NCI-H748 (cell line): Measurements from ENCODE around the gene CADM4.
"Not testable (repeated sequence)": the region's sequence is repeated elsewhere in the genome, so short reads cannot be mapped to it uniquely, and the experiment has no call there.

Source experiments
- DNase-seq: peaks from one replicate; lab custom pipeline; 2025; ENCODE audit not compliant: unreplicated experiment; lab: John Stamatoyannopoulos, UW

Gene CADM4, protein sequence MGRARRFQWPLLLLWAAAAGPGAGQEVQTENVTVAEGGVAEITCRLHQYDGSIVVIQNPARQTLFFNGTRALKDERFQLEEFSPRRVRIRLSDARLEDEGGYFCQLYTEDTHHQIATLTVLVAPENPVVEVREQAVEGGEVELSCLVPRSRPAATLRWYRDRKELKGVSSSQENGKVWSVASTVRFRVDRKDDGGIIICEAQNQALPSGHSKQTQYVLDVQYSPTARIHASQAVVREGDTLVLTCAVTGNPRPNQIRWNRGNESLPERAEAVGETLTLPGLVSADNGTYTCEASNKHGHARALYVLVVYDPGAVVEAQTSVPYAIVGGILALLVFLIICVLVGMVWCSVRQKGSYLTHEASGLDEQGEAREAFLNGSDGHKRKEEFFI

DNA sequence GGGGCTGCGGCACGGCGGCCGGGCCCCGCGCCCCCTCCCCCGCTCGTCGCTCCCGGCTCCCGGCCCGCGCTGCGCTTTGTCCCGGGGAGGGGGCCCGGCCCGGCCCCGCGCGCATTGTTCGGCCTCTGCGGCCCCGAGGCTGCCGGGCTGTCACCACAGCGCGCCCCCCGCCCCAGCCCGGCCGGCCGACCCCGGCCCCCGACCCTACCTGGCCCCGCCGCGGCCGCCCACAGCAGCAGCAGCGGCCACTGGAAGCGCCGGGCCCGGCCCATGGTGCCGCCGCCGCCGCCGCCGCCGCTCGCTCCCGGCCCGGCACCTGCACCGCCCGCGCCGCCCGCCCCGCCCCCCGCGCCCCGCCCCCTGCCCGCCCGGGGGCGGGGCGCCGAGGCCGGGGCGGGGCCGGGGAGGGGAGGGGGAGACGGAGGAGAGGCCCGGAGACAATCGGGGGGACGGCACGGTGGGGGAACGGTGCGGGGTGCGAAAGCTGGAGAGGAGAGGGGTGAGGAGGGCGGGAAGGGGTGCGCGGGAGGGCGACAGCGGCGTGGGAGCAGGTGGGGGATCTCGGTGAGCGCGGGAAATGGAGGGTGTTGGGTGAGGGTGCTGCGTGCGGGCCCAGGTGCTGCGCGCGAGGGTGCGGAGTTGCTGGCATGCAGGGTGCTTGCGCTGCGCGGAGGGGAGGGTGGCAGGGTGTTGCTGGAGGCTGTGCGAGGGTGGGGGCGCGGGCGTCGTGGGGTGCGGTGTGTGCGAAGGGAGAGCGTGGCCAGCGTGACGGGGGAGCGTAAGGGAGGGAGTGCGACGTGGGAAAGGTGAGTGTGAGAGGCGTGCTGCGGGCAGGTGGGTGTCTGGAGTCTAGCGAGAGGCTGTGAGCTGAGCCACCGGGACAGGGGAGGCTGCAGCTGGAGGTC, at the start of gene CADM4:
TSS of gene CADM4 (minus strand) at position 332 of the 905 bp plus-strand sequence. CDS start at position 272, 60 bp downstream.
- peak; percentile 62 for DNase-seq

DNA sequence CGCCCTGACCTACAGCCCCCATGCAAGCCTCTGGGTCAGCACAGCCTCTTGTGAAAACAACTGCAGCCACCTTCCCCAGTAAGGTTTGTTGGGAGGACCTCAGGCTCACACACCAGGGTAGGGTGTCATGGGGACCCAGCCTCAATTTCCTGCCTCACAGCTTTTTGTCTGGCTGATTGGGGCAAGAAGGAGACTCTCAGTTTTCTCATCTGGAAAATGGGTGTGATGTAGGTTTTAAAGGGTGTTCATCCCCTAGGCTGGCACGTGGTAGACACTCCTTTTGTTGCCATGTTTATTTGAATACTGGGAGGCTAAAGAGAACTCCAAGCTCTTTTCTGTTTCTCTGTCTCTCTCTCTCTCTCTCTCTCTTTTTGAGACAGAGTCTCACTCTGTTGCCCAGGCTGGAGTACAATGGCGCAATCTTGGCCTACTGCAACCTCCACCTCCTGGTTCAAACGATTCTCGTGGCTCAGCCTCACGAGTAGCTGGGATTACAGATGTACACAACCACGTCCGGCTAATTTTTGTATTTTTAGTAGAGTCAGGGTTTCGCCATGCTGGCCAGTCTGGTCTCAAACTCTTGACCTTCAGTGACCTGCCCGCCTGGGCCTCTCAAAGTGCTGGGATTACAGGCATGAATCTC, 48.5 kb upstream of the CADM4 start:
- no peak for DNase-seq

GRCh38 chr19:43687660-43687997, 48.0 kb upstream of the CADM4 start:
- DNase-seq: no peak

DNA sequence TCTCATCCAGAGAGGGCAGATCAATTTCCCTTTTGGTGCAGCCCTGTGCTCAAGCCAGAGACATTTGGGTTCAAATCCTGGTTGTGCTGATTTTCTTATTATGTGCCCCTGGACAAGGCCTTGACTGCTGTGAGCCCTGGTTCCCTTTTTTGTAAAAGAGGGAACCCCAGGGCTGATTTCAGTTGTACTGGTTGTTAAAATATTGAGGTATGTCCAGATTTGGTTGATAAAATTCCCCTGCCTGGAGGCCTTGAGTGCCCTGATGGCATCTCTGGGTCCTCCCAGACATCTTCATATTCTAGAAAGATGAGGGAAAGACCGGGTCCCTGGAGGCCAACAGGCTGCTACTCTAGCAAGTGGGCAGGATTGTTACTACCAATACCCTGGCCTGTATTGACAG, 44.7 kb upstream of the CADM4 start:
- no peak for DNase-seq

- no peak for DNase-seq
Measured at GRCh38 chr19:43683905-43684304, 44.3 kb upstream of the CADM4 start.

DNA sequence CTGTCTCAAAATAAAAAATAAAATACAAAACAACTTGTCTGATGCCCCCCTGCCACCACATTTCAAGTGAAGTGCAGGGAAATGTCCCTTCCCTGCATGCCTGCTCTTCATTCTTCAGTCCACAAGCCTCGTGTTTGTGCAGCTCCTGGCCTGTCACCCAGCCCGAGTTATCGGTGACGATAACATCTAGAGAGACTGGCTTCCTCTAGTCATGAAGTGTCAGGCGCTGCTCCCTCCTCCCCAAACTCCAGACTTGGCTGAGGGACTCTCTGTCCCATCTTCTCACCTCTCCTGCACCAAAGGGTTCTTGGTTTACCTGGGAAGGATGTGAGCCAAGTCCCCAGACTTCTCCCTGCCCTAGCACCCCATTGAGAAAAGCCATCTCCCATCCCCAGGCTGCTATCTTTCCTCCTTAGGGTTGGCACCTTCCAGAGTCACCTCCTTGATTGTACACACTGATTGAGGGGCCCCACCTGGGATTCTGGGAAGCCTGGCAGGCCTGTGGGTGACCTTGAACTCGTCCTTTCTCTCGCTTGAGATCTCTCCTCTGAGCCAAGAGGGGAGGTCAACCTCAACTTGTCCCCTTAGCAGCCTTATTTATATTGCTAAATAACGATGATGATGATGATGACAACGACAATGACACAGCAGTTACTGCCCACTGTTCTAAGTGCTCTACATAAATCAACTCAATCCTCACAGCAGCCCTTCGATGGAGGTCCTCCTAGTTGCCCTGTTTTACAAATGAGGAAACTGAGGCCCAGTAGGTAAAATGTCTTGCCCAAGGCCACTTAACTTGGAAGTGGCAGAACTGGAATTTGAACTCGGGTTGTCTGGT, 43.4 kb upstream of the CADM4 start:
- DNase-seq: no peak

DNA sequence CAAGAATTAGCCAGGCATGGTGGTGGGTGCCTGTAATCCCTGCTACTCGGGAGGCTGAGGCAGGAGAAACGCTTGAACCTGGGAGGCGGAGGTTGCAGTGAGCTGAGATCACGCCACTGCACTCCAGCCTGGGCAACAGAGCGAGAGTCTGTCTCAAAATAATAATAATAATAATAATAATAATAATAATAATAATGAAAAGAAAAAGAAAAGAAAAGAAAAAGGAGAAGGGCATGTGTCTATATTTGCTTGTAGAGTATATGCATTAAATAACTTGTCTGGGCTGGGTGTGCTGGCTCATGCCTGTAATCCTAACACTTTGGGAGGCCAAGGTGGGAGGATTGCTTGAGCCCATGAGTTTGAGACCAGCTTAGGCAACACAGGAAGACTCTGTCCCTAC, 42.6 kb upstream of the CADM4 start:
- DNase-seq: not testable (repeated sequence)

DNA sequence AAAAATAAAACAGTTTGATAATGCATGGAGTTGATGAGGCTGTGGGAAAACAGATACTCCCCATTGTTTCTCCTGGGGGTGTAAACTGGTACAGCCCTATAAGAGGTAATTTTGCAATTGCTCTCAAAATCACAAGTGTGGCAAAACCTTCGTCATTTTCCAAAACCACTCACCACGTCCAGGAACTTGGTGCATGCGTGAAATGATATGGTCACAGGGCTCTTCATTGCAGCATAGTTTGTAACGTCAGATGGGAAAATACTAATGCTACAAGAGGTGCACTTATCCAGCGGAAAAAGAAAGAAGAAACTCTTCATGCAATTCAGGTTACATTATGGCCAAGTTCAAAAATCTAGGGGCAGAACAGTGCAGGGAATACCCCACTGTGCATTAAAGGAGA, 42.2 kb upstream of the CADM4 start:
- DNase-seq: no peak

- DNase-seq: no peak
Measured at GRCh38 chr19:43678512-43679261, 39.0 kb upstream of the CADM4 start.

GRCh38 chr19:43675906-43676305, 36.3 kb upstream of the CADM4 start:
- DNase-seq: no peak

DNA sequence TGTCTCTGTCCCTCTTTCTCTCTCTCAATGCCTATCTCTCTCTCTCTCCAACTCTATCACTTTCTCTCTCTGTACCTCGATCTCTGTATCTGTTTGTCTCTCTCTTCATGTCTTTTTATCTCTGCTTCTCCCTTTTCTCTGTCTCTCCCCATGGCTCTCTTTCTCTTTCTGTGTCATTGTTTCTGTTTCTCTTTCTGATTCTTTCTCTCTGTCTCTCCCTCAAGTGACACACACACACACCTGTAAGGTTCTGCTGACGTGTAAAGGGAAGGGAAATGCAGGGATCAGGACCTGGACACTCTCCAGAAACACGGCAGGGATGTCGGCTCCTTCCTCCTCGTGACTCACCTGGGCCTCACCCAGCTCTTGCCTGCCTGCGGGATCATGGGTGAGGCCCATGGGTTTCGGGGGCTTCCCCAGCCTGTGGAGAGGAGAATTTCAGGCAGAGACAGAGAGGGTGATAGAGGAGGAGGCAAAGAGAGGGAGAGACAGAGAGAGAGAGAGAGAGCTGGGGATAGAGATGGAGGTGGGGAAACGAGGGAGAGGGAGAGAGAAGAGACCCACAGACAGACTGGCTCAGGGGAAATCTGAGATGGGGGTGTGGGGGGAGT, 35.7 kb upstream of the CADM4 start:
- DNase-seq: no peak

- no peak for DNase-seq
Measured at GRCh38 chr19:43674596-43674995, 34.9 kb upstream of the CADM4 start.

DNA sequence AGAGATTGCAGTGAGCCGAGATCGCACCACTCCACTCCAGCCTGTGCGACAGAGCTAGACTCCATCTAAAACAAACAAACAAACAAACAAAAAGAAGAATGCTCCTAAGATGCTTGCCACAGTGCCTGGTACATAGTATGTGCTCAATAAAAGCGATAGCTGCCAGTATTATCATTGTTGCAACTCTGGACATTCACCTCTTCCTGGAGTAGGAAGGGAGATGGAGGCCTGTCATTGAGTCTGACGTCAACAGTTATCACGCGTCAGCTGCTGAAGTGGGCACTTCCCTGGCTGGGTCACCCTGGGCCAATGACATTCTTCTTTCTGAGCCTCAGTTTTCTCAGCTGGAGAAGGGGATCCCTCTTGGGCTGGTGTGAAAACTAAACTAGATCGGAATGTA, 34.5 kb upstream of the CADM4 start:
- DNase-seq: no peak

DNA sequence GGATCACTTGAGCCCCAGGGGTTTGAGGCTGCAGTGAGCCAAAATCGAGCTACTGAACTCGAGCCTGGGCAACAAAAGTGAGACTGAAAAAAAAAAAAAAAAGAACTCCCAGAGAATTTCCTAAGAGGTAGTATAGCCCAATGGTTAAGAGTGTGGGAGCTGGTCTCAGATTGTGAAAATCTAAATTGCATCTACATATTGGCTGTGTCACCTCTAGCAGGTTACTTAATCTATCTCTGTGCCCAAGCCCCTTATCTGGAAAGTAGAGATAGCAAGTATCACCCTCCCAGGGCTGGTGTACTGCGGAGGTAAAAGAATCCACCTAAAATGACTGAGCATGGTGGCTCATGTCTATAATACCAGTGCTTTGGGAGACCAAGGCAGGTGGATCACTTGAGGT, 34.0 kb upstream of the CADM4 start:
- DNase-seq: no peak

DNA sequence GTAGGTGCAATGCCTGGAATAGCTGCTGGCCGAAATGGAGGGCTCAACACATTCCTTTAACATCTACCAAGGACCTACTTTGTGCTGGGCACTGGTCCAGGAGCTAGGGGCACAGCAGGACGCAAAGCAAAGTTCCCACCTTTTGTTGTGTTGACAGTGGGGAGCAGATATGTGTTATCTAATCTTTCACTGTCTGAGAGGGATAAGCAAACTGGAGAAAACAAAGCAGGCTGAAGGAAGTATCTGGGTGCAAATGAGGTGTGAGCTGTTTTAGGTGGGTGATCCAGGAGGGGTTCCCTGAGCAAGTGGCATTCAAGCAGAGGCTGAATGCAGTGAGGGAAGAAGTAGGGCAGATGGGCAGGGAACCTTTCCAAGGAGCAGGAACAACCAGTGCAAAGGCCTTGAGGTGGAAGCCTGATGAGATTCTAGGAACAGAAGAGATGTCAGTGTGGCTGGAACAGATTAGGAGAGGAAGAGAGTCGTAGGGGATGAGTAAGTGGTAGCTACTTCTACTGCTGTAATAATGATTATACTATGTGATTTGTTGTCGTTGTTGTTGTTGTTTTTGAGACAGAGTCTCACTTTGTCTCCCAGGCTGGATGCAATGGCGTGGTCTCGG, 32.5 kb upstream of the CADM4 start:
- no peak for DNase-seq

GRCh38 chr19:43668406-43669109, 28.9 kb upstream of the CADM4 start:
- DNase-seq: peak; percentile 100

DNA sequence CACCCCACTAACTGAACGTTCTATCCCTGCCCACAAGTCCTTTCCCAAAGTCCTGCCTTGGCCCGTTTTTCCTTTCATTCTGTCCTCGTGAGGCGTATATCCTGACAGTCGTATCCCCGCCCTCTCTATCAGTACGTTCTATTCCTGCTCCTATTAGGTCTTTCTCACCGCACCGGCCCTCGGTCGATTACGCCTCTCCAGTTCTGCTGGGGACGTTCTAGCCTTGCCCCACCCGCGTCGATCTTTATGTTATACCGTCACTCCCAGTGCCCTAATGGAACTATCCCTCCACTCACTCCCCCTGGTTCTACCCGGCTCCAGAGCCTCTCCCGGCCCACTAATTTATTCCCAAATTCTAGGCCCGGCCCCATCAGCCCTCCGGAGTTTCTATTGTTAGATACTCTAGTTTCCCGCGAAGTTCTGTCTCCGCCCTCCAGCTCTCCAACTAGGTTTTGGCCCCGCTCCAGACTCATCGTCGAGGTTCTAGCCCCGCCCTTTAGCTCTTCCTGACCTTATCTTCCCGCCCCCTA, 28.3 kb upstream of the CADM4 start:
- peak; percentile 100 for DNase-seq

DNA sequence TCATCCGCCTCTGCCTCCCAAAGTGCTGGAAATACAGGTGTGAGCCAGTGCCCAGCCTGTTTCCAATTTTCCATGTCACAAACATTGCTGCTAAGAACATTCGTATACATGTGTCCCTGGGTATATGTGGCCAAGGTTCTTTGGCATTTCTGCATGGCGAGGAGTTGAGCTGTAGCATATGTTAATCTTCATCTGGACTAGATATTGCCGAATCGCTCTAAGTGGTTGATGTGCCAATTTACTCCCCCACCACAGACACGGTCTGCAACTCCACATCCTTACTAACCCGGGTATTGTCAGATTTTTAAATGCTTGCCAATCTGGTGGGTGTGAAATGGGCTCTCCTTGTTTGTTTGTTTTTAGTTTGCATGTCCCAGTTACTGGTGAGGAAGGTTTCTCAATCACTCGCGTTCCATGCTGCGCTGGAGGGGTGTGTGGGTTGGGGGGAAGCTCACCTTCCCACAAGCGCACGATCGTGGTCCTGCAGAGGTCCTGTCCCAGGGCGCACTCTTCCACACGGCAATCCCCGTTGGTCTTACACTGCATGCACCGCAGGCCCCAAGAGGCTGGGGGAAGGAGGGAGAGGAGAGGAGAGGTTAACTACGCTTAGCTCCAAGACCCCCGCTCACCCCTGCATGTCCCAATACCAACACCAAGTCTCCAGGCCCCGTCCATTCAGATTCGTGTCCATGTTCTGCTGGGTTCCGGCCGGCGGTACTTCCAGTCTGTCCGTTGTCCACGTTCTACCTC, 27.7 kb upstream of the CADM4 start:
- DNase-seq: no peak
